ENCODE measurements around the gene PACS2.

DNA sequence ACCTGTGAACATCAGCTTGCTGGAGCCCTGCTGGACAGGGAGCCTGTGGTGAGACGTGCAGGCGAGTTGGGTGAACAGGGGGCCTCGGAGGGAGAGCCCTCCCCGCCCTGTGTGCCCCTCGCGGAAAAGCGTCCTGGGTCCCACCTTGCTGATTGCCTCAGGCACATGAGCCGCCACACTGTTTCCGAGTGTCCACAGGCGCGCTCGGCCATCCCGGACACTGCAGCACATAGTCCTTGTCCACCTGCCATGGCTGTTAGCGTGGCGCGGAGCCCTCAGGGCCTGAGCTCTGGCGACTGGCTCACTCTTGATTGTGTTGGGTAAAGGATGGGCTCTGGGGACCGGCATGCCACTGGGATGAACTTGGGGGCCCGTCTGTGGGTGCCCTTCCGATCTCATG lies 40.0 kb downstream of the PACS2 start:
- TF ChIP-seq, protein P1, sequence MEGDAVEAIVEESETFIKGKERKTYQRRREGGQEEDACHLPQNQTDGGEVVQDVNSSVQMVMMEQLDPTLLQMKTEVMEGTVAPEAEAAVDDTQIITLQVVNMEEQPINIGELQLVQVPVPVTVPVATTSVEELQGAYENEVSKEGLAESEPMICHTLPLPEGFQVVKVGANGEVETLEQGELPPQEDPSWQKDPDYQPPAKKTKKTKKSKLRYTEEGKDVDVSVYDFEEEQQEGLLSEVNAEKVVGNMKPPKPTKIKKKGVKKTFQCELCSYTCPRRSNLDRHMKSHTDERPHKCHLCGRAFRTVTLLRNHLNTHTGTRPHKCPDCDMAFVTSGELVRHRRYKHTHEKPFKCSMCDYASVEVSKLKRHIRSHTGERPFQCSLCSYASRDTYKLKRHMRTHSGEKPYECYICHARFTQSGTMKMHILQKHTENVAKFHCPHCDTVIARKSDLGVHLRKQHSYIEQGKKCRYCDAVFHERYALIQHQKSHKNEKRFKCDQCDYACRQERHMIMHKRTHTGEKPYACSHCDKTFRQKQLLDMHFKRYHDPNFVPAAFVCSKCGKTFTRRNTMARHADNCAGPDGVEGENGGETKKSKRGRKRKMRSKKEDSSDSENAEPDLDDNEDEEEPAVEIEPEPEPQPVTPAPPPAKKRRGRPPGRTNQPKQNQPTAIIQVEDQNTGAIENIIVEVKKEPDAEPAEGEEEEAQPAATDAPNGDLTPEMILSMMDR (conservative IDR thresholded peaks at IDR 0.05 in 1 of 2, IDR thresholded peaks at IDR 0.05 in 1 of 2; ENCODE audit: extremely low read depth in 1 of 2, insufficient read depth in 1 of 2, low read depth in 1 of 2, low read length in 2 of 2), result no peak
- TF ChIP-seq EZH2 (IDR thresholded peaks at IDR 0.05; ENCODE audit: borderline replicate concordance, low read length), result no peak
